Large intestine (tissue), 3 donors: ENCODE results near the gene FGF1. TPM values are rescaled to one million over a fixed set of nuclear protein-coding genes. Genes with fewer than 3 reads are reported as not detected.
A peak's percentile ranks its signal among the peaks of the same experiment; 100 is the strongest.
"Not testable (repeated sequence)": the region's sequence is repeated elsewhere in the genome, so short reads cannot be mapped to it uniquely, and the experiment has no call there.

Source experiments
- DNase-seq, 2 donors: peaks; one replicate each; pipeline versions ENCODE4 v3.0.0 to v3.0.0-alpha.2; 2013
- H3K27ac ChIP-seq: one replicate; pipeline ENCODE4 v1.5.1; 2013; ENCODE audit warnings: low read length
- H3K27me3 ChIP-seq: 2 replicates; pipeline ENCODE4 v1.6.1; 2013; ENCODE audit warnings: low read length; ENCODE audit not compliant: control insufficient read depth, insufficient read depth
- H3K36me3 ChIP-seq: 2 replicates; pipeline ENCODE4 v1.6.1; 2013; ENCODE audit warnings: low read length; ENCODE audit not compliant: control insufficient read depth, insufficient read depth
- H3K4me1 ChIP-seq: one replicate; pipeline ENCODE4 v1.6.1; 2013; ENCODE audit warnings: low read length; ENCODE audit not compliant: control insufficient read depth, insufficient read depth
- H3K4me3 ChIP-seq: one replicate; pipeline ENCODE4 v1.5.1; 2013; ENCODE audit warnings: low read length
- H3K9me3 ChIP-seq: one replicate; pipeline ENCODE4 v1.6.1; 2013; ENCODE audit warnings: mild to moderate bottlenecking, low read depth, low read length, moderate library complexity; ENCODE audit not compliant: control insufficient read depth
- WGBS: methylation state at CpG from one replicate; pipeline ENCODE4 v1.1.5; 2013; ENCODE audit warnings: low lambda C conversion rate; ENCODE audit not compliant: insufficient coverage; 5-methylcytosine and 5-hydroxymethylcytosine counted together
- polyA plus RNA-seq: library from polyadenylated mRNA; unstranded; fragments of 120-200 nt; gene quantifications from one replicate; pipeline ENCODE4 v1.2.1, GENCODE V29; 2013

Gene FGF1
- polyA plus RNA-seq, 1 donor, result 9.7 TPM

- no peak overlapping the region for H3K4me3 ChIP-seq
- no peaks in the 10 kb centered on the region for H3K27me3 ChIP-seq
- no CpG with 5 or more reads among the region's 10 CpGs for WGBS
- peaks cover 12% of the 10 kb centered on the region for H3K4me1 ChIP-seq
- H3K27ac ChIP-seq, result no peak overlapping the region
- DNase-seq, result no peak
- H3K9me3 ChIP-seq, result no peaks in the 10 kb centered on the region
- no peaks in the 10 kb centered on the region for H3K36me3 ChIP-seq
These were observed 25.7 kb downstream of the FGF1 start for GRCh38 chr5:142660196-142660595.

GRCh38 chr5:142659405-142659804 is 26.5 kb downstream of the FGF1 start:
- Histone ChIP-seq H3K4me3 (no peak overlapping the region), H3K36me3 (no peaks in the 10 kb centered on the region), H3K4me1 (peaks cover 12% of the 10 kb centered on the region), H3K9me3 (no peaks in the 10 kb centered on the region), H3K27me3 (no peaks in the 10 kb centered on the region), H3K27ac (no peak overlapping the region)
- no peak for DNase-seq
- WGBS, result no CpG with 5 or more reads among the region's 4 CpGs

GRCh38 chr5:142658278-142658677 is 27.6 kb downstream of the FGF1 start:
- Histone ChIP-seq H3K4me1 (peaks cover 12% of the 10 kb centered on the region), H3K27me3 (no peaks in the 10 kb centered on the region), H3K27ac (no peak overlapping the region), H3K9me3 (no peaks in the 10 kb centered on the region), H3K36me3 (no peaks in the 10 kb centered on the region), H3K4me3 (no peak overlapping the region)
- no peak for DNase-seq
- 100% methylated on average over 2 of the region's 2 CpGs for WGBS

- DNase-seq, result no peak
- WGBS, result 85% methylated on average over 2 of the region's 8 CpGs
- Histone ChIP-seq H3K36me3 (no peaks in the 10 kb centered on the region), H3K4me3 (no peak overlapping the region), H3K4me1 (peaks cover 3% of the 10 kb centered on the region), H3K9me3 (no peaks in the 10 kb centered on the region), H3K27ac (no peak overlapping the region), H3K27me3 (no peaks in the 10 kb centered on the region)
These were observed 28.4 kb downstream of the FGF1 start for GRCh38 chr5:142657446-142657845.

GRCh38 chr5:142655339-142656267 is 30.3 kb downstream of the FGF1 start:
- Histone ChIP-seq H3K9me3 (no peaks in the 10 kb centered on the region), H3K36me3 (no peaks in the 10 kb centered on the region), H3K27ac (no peak overlapping the region), H3K27me3 (peaks cover 2% of the 10 kb centered on the region), H3K4me3 (no peak overlapping the region), H3K4me1 (no peaks in the 10 kb centered on the region)
- no CpG with 5 or more reads among the region's 13 CpGs for WGBS
- DNase-seq, result peak; percentile 68

GRCh38 chr5:142654578-142655058 is 31.3 kb downstream of the FGF1 start:
- Histone ChIP-seq H3K9me3 (no peaks in the 10 kb centered on the region), H3K4me3 (no peak overlapping the region), H3K27me3 (peaks cover 2% of the 10 kb centered on the region), H3K27ac (no peak overlapping the region), H3K4me1 (no peaks in the 10 kb centered on the region), H3K36me3 (no peaks in the 10 kb centered on the region)
- DNase-seq, result no peak
- WGBS, result no CpG with 5 or more reads among the region's 8 CpGs

- Histone ChIP-seq H3K4me1 (no peaks in the 10 kb centered on the region), H3K27ac (no peak overlapping the region), H3K4me3 (no peak overlapping the region), H3K36me3 (no peaks in the 10 kb centered on the region), H3K27me3 (peaks cover 2% of the 10 kb centered on the region), H3K9me3 (no peaks in the 10 kb centered on the region)
- no CpG with 5 or more reads among the region's 7 CpGs for WGBS
- DNase-seq, result no peak
These were observed 32.6 kb downstream of the FGF1 start for GRCh38 chr5:142653321-142653720.

- Histone ChIP-seq H3K27me3 (peaks cover 2% of the 10 kb centered on the region), H3K36me3 (no peaks in the 10 kb centered on the region), H3K4me1 (no peaks in the 10 kb centered on the region), H3K27ac (no peak overlapping the region), H3K9me3 (no peaks in the 10 kb centered on the region), H3K4me3 (no peak overlapping the region)
- DNase-seq, result no peak
- WGBS, result no CpG with 5 or more reads among the region's 10 CpGs
These were observed 33.3 kb downstream of the FGF1 start for GRCh38 chr5:142652563-142652962.

GRCh38 chr5:142650881-142651280 is 35.0 kb downstream of the FGF1 start:
- no peak for DNase-seq
- WGBS, result no CpG with 5 or more reads among the region's 8 CpGs
- no peak overlapping the region for H3K27ac ChIP-seq
- H3K4me3 ChIP-seq, result no peak overlapping the region
- no peaks in the 10 kb centered on the region for H3K9me3 ChIP-seq
- peaks cover 2% of the 10 kb centered on the region for H3K27me3 ChIP-seq
- no peaks in the 10 kb centered on the region for H3K4me1 ChIP-seq
- H3K36me3 ChIP-seq, result no peaks in the 10 kb centered on the region

GRCh38 chr5:142650060-142650459 is 35.8 kb downstream of the FGF1 start:
- H3K27me3 ChIP-seq, result peaks cover 2% of the 10 kb centered on the region
- H3K9me3 ChIP-seq, result no peaks in the 10 kb centered on the region
- H3K4me3 ChIP-seq, result no peak overlapping the region
- H3K36me3 ChIP-seq, result no peaks in the 10 kb centered on the region
- H3K4me1 ChIP-seq, result no peaks in the 10 kb centered on the region
- no peak for DNase-seq
- H3K27ac ChIP-seq, result no peak overlapping the region
- WGBS, result no CpG with 5 or more reads among the region's 3 CpGs

- WGBS, result no CpG with 5 or more reads among the region's 3 CpGs
- not testable (repeated sequence) for DNase-seq, H3K4me1 ChIP-seq, H3K4me3 ChIP-seq, H3K27ac ChIP-seq, H3K36me3 ChIP-seq, H3K9me3 ChIP-seq, H3K27me3 ChIP-seq
These were observed 37.8 kb downstream of the FGF1 start for GRCh38 chr5:142648108-142648507.
